H1 (cell line): ENCODE results near the gene JOSD2. TPM values are rescaled to one million over a fixed set of nuclear protein-coding genes. Genes with fewer than 3 reads are reported as not detected.

Experiments
- CTCF ChIA-PET: fragments of 300-600 bp; sonication (Branson Sonifier 250); formaldehyde crosslinking; loops from one replicate; lab custom pipeline; 2021; ENCODE audit not compliant: partially characterized antibody; lab: Charles Lee
- POLR2A ChIA-PET: fragments of 300-600 bp; sonication (Branson Sonifier 250); formaldehyde crosslinking; loops from one replicate; lab custom pipeline; 2021; ENCODE audit warnings: inconsistent platforms; ENCODE audit not compliant: partially characterized antibody; lab: Charles Lee
- DNase-seq, 2 experiments: peaks; one replicate each; pipeline versions ENCODE4 v3.0.0 to v3.0.0-alpha.2; 2010 to 2022; ENCODE audit warnings: low spot score in 2 of 2, low read depth in 1 of 2, mixed read lengths in 1 of 2
- FAIRE-seq: peaks from 2 replicates; lab custom pipeline; 2011; peaks lifted over from hg19 to GRCh38; lab: Jason Lieb, UNC
- H2AFZ ChIP-seq: 2 replicates; pipeline ENCODE4 v1.8.1; 2012; ENCODE audit warnings: low read length, inconsistent platforms
- H2AK5ac ChIP-seq: 2 replicates; pipeline ENCODE4 v1.6.1; 2013; ENCODE audit warnings: low read depth, low read length
- H2BK120ac ChIP-seq: replicated peaks from 2 replicates; pipeline ENCODE3; 2013; ENCODE audit warnings: low read depth, low read length, inconsistent platforms
- H2BK12ac ChIP-seq: 2 replicates; pipeline ENCODE4 v1.6.1; 2013; ENCODE audit warnings: low read depth, low read length
- H2BK15ac ChIP-seq: 2 replicates; pipeline ENCODE4 v1.6.1; 2013; ENCODE audit warnings: low read length
- H2BK20ac ChIP-seq: 2 replicates; pipeline ENCODE4 v1.6.1; 2013; ENCODE audit warnings: low read length
- H2BK5ac ChIP-seq: 2 replicates; pipeline ENCODE4 v1.6.1; 2013; ENCODE audit warnings: low read depth, low read length
- H3K14ac ChIP-seq: 2 replicates; pipeline ENCODE4 v1.6.1; 2013; ENCODE audit warnings: inconsistent platforms; ENCODE audit not compliant: insufficient read length
- H3K18ac ChIP-seq: 2 replicates; pipeline ENCODE4 v1.6.1; 2013; ENCODE audit warnings: low read length; ENCODE audit errors: extremely low read depth
- H3K23ac ChIP-seq: 2 replicates; pipeline ENCODE4 v1.6.1; 2013; ENCODE audit warnings: inconsistent platforms; ENCODE audit not compliant: insufficient read length
- H3K23me2 ChIP-seq: 2 replicates; pipeline ENCODE4 v1.6.1; 2013; ENCODE audit warnings: low read depth, low read length
- H3K27ac ChIP-seq: 2 replicates; pipeline ENCODE4 v1.6.1; 2011; ENCODE audit warnings: low read depth, low read length, inconsistent platforms
- H3K27me3 ChIP-seq, 4 experiments: replicated peaks in 1 of 4; 1 replicate in 1 of 4; 2 replicates in 3 of 4; pipeline versions ENCODE4 v1.6.1 to v1.8.1; 2011 to 2013; ENCODE audit warnings: low read length in 3 of 4, mild to moderate bottlenecking in 3 of 4, inconsistent platforms in 2 of 4, mixed read lengths in 2 of 4, moderate library complexity in 1 of 4; ENCODE audit not compliant: control insufficient read depth in 3 of 4, insufficient read depth in 3 of 4; ENCODE audit errors: extremely low read depth in 1 of 4
- H3K36me3 ChIP-seq, 4 experiments: 2 replicates each; pipeline versions ENCODE4 v1.6.1 to v1.8.1; 2011 to 2013; ENCODE audit warnings: mild to moderate bottlenecking in 4 of 4, low read length in 3 of 4, moderate library complexity in 2 of 4, control low read depth in 1 of 4, inconsistent platforms in 1 of 4; ENCODE audit not compliant: insufficient read depth in 4 of 4, control insufficient read depth in 2 of 4
- H3K4ac ChIP-seq: replicated peaks from 2 replicates; pipeline ENCODE3; 2013; ENCODE audit warnings: low read length, low read depth, mixed read lengths, inconsistent platforms; ENCODE audit not compliant: insufficient read length
- H3K4me1 ChIP-seq, 4 experiments: replicated peaks in 1 of 4; 1 replicate in 1 of 4; 2 replicates in 3 of 4; pipeline versions ENCODE4 v1.6.1 to v1.8.1; 2011 to 2013; ENCODE audit warnings: low read length in 3 of 4, inconsistent platforms in 2 of 4, mixed read lengths in 1 of 4; ENCODE audit not compliant: insufficient read depth in 4 of 4, control insufficient read depth in 3 of 4
- H3K4me2 ChIP-seq, 2 experiments: 2 replicates each; pipeline versions ENCODE4 v1.6.1 to v1.8.1; 2011 to 2013; ENCODE audit warnings: low read depth in 2 of 2, low read length in 2 of 2, control low read depth in 1 of 2, inconsistent platforms in 1 of 2, mild to moderate bottlenecking in 1 of 2; ENCODE audit not compliant: insufficient read depth in 1 of 2
- H3K4me3 ChIP-seq, 4 experiments: fragments of 200-600, 300-600 bp in 1 of 4; sonication (generic), shearing (Covaris generic), sonication (Bioruptor Twin) in 1 of 4; 2 replicates each; pipeline versions ENCODE4 v1.5.1 to v1.8.1; 2011 to 2016; ENCODE audit warnings: low read length in 4 of 4, low read depth in 3 of 4, control low read depth in 2 of 4, inconsistent platforms in 2 of 4, mild to moderate bottlenecking in 2 of 4, mixed read lengths in 1 of 4, moderate library complexity in 1 of 4; ENCODE audit not compliant: insufficient read depth in 2 of 4; ENCODE audit errors: extremely low read depth in 1 of 4
- H3K56ac ChIP-seq: replicated peaks from 2 replicates; pipeline ENCODE3; 2013; ENCODE audit warnings: low read depth, mild to moderate bottlenecking, mixed read lengths, low read length, inconsistent platforms; ENCODE audit not compliant: insufficient read length
- H3K79me1 ChIP-seq: 2 replicates; pipeline ENCODE4 v1.6.1; 2013; ENCODE audit warnings: low read depth, low read length, control low read depth
- H3K79me2 ChIP-seq, 2 experiments: 2 replicates each; pipeline versions ENCODE4 v1.6.1 to v1.8.1; 2012 to 2013; ENCODE audit warnings: low read length in 2 of 2, mild to moderate bottlenecking in 2 of 2, inconsistent platforms in 1 of 2; ENCODE audit not compliant: insufficient read depth in 2 of 2, control insufficient read depth in 1 of 2
- H3K9ac ChIP-seq, 4 experiments: replicated peaks in 1 of 4; 1 replicate in 1 of 4; 2 replicates in 3 of 4; pipeline versions ENCODE4 v1.6.1 to v1.8.1; 2011 to 2013; ENCODE audit warnings: low read depth in 3 of 4, low read length in 3 of 4, control low read depth in 2 of 4, mild to moderate bottlenecking in 2 of 4, moderate library complexity in 2 of 4, inconsistent platforms in 1 of 4; ENCODE audit errors: extremely low read depth in 1 of 4
- H3K9me3 ChIP-seq, 2 experiments: 2 replicates each; pipeline versions ENCODE4 v1.6.1 to v1.8.1; 2012 to 2013; ENCODE audit warnings: mild to moderate bottlenecking in 2 of 2, moderate library complexity in 2 of 2, control low read depth in 1 of 2, inconsistent platforms in 1 of 2, low read depth in 1 of 2, low read length in 1 of 2, mixed read lengths in 1 of 2; ENCODE audit not compliant: insufficient read depth in 2 of 2
- H4K20me1 ChIP-seq, 2 experiments: replicated peaks in 1 of 2; 2 replicates each; pipeline versions ENCODE3 to v1.8.1; 2011 to 2013; ENCODE audit warnings: inconsistent platforms in 2 of 2, low read length in 2 of 2, mild to moderate bottlenecking in 1 of 2; ENCODE audit not compliant: insufficient read depth in 2 of 2, control insufficient read depth in 1 of 2
- H4K5ac ChIP-seq: 2 replicates; pipeline ENCODE4 v1.6.1; 2013; ENCODE audit warnings: low read length, low read depth, mixed read lengths, inconsistent platforms; ENCODE audit not compliant: insufficient read length
- H4K8ac ChIP-seq: 2 replicates; pipeline ENCODE4 v1.8.0; 2013; ENCODE audit warnings: mild to moderate bottlenecking, moderate library complexity, low read length, inconsistent platforms; ENCODE audit not compliant: insufficient read depth; ENCODE audit errors: extremely low read depth
- H4K91ac ChIP-seq: replicated peaks from 2 replicates; pipeline ENCODE3; 2013; ENCODE audit warnings: low read length, mixed read lengths, inconsistent platforms; ENCODE audit not compliant: insufficient read length
- CBX5 ChIP-seq: fragments of 300-800, 300-1000 bp; sonication (generic); IDR thresholded peaks from 2 replicates; pipeline ENCODE4 v1.7.1; 2016; ENCODE audit warnings: antibody characterized with exemption, low read length, low read depth
- HDAC2 ChIP-seq, 2 experiments: fragments of 300-600 bp in 1 of 2; sonication (generic) in 1 of 2; IDR thresholded peaks; 2 replicates each; pipeline ENCODE4 v1.6.1; 2011 to 2012; ENCODE audit warnings: low read depth in 2 of 2, low read length in 2 of 2, mild to moderate bottlenecking in 2 of 2, moderate library complexity in 2 of 2, borderline replicate concordance in 1 of 2, inconsistent platforms in 1 of 2
- KDM4A ChIP-seq: IDR thresholded peaks from one replicate; pipeline ENCODE4 v1.7.1; 2012; ENCODE audit warnings: low read depth, mild to moderate bottlenecking, moderate library complexity, low read length, inconsistent platforms; ENCODE audit not compliant: severe bottlenecking
- WGBS, 2 experiments: shearing (Covaris generic) in 1 of 2; methylation state at CpG; one replicate each; pipeline versions ENCODE4 v1.1.6 to v1.1.7; 2013 to 2015; ENCODE audit warnings: low lambda C conversion rate in 2 of 2, mixed read lengths in 2 of 2, inconsistent platforms in 1 of 2, low coverage in 1 of 2, missing lambda C conversion rate in 1 of 2; ENCODE audit not compliant: insufficient replicate concordance in 2 of 2, insufficient coverage in 1 of 2, insufficient read length in 1 of 2; ENCODE audit errors: extremely low coverage in 1 of 2, missing lambda C conversion rate in 1 of 2; 5-methylcytosine and 5-hydroxymethylcytosine counted together
- polyA plus RNA-seq, 7 experiments: library from polyadenylated mRNA; depleted of rRNA in 3 of 7; stranded (reverse) in 5 of 7; unstranded in 2 of 7; fragments of >200 nt in 5 of 7; fragments of 200-250 nt in 2 of 7; gene quantifications; 1 replicate in 5 of 7; 2 replicates in 1 of 7; 4 replicates in 1 of 7; pipeline versions ENCODE4 v1.2.1 to v1.2.3, GENCODE V29; 2011 to 2013; ENCODE audit warnings: missing spikeins in 2 of 7, mixed read lengths in 2 of 7
- total RNA-seq: library from RNA; stranded (reverse); fragmentation: NEBNext Ultra II Directional; extraction: Animal tissue kit (Norgen Biotek cat#: 25700); gene quantifications from 2 replicates; pipeline ENCODE4 v1.2.1, GENCODE V29; 2021
- TF ChIP-seq, protein P1 (sequence below): IDR thresholded peaks from 2 replicates; pipeline ENCODE4 v1.6.1; 2012; ENCODE audit warnings: inconsistent platforms

The JOSD2 gene
- total and polyA plus RNA-seq, 2 of the 8 experiments (the other 6 are each of a cell fraction or from before 2014, with no cell fraction given): 1.9 to 6.6 TPM

- H3K23me2 ChIP-seq: peaks cover 11% of the 10 kb centered on the region
- H4K20me1 ChIP-seq: peaks cover 0 to 14% of the 10 kb centered on the region in 2 experiments
- H3K14ac ChIP-seq: no peak overlapping the region
- H3K9me3 ChIP-seq: no peaks in the 10 kb centered on the region
- no peak overlapping the region for H4K8ac ChIP-seq
- CTCF ChIA-PET: interaction anchor here (0.7 to 10.6 kb wide), 9 partner anchors 11 to 232 kb away, joined by 3 to 269 read pairs (median 4); partner anchors contain the start of gene ACP4
- peaks cover 0 to 17% (median 6%) of the 10 kb centered on the region in 4 experiments; a peak in 5 of 7 replicates for H3K4me1 ChIP-seq
- H2BK12ac ChIP-seq: no peak overlapping the region
- H3K56ac ChIP-seq: no peak overlapping the region
- no peak overlapping the region for H2AFZ ChIP-seq
- H3K79me1 ChIP-seq: 0 out of 2 replicates have a peak, but pooled peaks cover 3% of the 10 kb centered on the region
- H2BK20ac ChIP-seq: no peak overlapping the region
- no peaks in the 10 kb centered on the region for H3K36me3 ChIP-seq
- WGBS, 2 experiments: 97% methylated on average over 4 of the region's 4 CpGs; no CpG with 5 or more reads in 1 of the 2 experiments
- no peak overlapping the region for H2AK5ac ChIP-seq
- H3K18ac ChIP-seq: no peak overlapping the region
- no peak overlapping the region for H3K9ac ChIP-seq
- no peak overlapping the region for H2BK120ac ChIP-seq
- no peak overlapping the region for H3K23ac ChIP-seq
- H2BK15ac ChIP-seq: no peak overlapping the region
- no peak for DNase-seq
- no peak overlapping the region for H4K5ac ChIP-seq
- no peak overlapping the region for H3K4me3 ChIP-seq
- TF ChIP-seq CBX5 (no peak), HDAC2 (IDR thresholded peaks at IDR 0.05; ENCODE audit: borderline replicate concordance in 1 of 2, low read depth in 2 of 2, low read length in 2 of 2) (no peak), KDM4A (no peak)
- TF ChIP-seq, protein P1, sequence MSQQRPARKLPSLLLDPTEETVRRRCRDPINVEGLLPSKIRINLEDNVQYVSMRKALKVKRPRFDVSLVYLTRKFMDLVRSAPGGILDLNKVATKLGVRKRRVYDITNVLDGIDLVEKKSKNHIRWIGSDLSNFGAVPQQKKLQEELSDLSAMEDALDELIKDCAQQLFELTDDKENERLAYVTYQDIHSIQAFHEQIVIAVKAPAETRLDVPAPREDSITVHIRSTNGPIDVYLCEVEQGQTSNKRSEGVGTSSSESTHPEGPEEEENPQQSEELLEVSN: no peak
- TF ChIP-seq, all 59 proteins: peak for 0
- Histone ChIP-seq H3K79me2 (no peaks in the 10 kb centered on the region), H3K27me3 (peaks cover 0 to 20% (median 13%) of the 10 kb centered on the region in 4 experiments; a peak in 6 of 7 replicates), H3K4me2 (no peak overlapping the region), H3K27ac (no peak overlapping the region), H3K4ac (no peak overlapping the region), H4K91ac (no peak overlapping the region), H2BK5ac (no peak overlapping the region)
- no peak for FAIRE-seq
- POLR2A ChIA-PET: interaction anchor here (2.3 kb wide), 1 partner anchor 11 kb away, joined by 6 read pairs; no protein-coding TSS in a partner anchor
Observed at GRCh38 chr19:50558039-50558438, 47.0 kb upstream of the JOSD2 start.
